HTR-8/SVneo (cell line): Measurements from ENCODE around the gene PGLYRP3.
"Not testable (repeated sequence)": the region's sequence is repeated elsewhere in the genome, so short reads cannot be mapped to it uniquely, and the experiment has no call there.

Source experiments
- DNase-seq: peaks from one replicate; pipeline ENCODE4 v3.0.0; 2011; ENCODE audit warnings: low spot score, mixed read lengths; ENCODE audit not compliant: insufficient read length
- FAIRE-seq: peaks from 2 replicates; lab custom pipeline; 2011; peaks lifted over from hg19 to GRCh38; lab: Jason Lieb, UNC

Gene PGLYRP3

DNA sequence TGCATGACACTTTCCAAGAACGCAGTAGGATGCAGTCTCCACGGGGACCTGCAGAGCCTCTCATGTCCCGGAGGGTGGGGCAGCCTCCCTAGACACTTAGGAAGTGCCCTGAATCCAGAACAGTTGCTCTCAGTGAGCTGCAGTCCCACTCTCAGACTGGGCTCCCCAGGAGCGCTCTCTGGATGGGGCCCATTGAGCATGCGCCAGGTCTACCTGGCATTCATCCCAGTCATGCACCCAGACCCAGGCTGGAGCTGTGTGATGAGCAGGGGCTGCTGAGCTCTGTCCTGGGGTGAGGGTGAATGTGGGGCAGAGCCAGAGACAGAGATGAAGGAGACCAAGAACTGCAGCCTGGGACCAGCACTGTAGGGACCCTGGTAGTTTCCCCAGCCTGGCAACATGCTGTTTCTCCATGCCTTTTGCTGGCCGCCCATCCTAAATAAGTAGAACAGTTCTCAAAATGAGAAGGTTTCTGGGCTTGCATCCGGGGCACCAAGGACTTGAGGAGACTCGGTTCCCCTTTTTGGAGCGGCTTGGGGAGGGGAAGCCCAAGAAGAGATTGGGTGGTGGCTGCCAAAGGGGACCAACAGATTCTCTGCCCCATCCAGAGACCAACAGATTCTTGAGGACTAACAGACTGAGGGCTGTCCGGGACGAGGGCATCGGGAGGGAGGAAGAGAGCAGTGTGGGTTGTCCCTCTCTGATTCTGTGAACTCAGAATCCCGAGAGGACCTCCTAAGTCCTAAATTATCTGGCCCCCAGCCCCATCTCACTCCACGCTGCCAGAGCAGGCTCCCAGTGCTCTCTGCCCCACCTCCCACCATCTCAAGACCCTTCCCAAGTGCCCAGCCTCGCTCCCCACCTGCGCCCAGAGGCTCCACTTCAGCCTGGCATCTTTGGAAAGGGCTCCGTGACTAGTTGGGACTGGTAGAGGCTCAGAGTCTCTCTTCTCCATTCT is 36.9 kb upstream of the PGLYRP3 start:
- DNase-seq (no peak), FAIRE-seq (no peak)

DNA sequence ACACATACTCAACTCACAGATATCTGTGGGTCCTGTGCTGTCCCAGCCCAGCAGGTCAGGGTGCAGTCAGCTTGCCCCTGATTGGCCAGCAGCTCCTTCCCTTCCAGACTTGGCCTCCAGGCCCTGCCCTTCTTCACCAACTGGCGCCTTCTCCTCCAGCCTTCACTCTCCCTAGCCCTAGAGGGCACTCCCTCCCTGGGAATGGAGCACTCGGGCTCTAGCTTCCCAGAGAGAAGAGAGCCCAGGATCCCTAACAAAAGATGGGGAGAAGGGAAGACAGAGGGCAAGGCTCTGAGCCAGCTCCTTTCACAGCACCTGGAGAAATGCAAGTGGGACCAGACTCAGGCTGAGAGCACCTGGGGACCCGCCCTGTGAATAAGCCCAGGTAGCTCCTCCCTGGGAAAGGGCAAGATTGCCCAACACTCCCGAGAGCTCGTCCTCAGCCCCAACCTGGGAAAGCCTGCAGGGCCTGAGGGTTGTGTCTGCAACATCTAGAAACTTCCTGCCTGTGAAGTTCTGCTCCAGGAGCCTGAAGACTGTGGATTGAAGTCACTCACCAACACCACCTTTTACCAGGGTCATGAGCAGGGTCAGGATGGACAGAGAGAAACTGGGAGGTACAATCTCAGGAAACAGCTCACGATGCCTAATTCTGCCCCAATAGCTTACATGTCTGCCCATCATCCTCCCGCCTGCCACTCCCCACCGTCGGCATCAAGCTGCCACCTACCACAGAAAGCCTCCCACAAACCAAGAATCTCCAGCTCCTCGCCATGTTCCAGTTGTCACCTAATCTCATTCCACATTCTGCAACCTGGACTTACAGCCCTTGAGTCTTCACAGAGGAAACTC is 36.0 kb upstream of the PGLYRP3 start, which contains the start of gene PGLYRP4:
TSS of gene PGLYRP4 (minus strand) at position 331 of the 852 bp plus-strand sequence. CDS start 909 bp downstream, outside the sequence.
- FAIRE-seq = no peak
- DNase-seq = no peak

DNA sequence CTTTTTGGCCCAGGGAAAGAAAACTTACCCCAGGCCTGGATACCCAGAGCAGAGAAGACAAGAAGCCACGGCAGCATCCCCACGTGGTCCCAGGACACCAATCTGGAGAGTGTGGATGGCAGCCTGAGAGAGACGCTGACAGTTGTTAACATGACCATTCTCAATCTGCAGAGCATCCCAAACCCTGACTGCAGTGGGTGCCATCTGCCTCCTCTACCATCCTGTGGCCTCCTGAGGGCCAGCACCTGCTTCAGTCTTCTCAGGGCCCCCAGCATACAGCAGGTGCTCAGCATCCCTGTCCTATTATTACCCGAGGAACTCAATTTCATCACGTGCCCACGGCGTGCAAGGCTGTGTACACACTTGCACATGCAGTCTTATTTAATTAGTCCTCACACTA is 35.1 kb upstream of the PGLYRP3 start:
- DNase-seq (no peak), FAIRE-seq (no peak)

DNA sequence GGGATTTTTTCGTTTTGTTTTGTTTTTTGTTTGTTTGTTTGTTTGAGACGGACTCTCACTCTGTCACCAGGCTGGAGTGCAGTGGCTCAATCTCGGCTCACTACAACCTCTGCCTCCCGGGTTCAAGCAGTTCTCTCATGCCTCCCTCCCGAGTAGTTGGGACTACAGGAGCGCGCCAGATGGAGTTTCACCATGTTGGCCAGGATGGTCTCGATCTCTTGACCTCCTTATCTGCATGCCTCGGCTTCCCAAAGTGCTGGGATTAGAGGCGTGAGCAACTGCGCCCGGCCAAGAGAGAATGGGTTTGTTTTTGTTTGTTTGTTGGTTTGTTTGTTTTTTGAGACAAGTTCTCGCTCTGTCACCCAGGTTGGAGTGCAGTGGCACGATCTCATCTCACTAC is 34.3 kb upstream of the PGLYRP3 start:
- not testable (repeated sequence) for FAIRE-seq, DNase-seq

DNA sequence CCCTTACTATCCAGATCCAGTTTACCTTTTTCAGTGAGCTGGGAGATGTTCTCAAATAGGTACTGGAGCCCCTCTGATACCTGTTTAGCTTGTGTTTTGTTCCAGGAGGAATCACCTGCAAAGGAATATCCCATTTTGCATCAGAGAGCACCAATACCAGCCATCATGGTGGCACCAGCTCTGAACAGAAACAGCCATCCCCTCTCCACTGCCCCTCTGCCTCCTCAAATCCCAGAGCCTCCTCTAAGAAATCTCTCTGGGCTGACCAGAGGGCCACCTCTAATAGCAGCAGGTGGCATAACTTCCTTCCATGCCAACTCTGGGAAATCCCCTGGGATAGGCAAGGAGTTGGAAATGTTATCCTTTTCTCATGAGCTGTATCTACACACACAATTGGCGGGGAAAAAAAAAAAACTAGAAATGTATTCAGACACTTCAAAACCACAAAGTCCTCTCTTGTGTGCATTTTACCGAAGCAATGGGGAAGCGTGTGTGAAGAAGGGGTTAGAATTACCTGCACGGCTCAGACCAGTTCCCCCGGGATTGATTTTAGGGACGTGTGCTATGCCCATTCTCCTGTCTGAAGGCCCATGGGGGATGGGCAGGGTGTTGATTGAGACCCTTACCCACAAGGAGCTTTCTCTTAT is 33.4 kb upstream of the PGLYRP3 start:
- DNase-seq (no peak), FAIRE-seq (no peak)

DNA sequence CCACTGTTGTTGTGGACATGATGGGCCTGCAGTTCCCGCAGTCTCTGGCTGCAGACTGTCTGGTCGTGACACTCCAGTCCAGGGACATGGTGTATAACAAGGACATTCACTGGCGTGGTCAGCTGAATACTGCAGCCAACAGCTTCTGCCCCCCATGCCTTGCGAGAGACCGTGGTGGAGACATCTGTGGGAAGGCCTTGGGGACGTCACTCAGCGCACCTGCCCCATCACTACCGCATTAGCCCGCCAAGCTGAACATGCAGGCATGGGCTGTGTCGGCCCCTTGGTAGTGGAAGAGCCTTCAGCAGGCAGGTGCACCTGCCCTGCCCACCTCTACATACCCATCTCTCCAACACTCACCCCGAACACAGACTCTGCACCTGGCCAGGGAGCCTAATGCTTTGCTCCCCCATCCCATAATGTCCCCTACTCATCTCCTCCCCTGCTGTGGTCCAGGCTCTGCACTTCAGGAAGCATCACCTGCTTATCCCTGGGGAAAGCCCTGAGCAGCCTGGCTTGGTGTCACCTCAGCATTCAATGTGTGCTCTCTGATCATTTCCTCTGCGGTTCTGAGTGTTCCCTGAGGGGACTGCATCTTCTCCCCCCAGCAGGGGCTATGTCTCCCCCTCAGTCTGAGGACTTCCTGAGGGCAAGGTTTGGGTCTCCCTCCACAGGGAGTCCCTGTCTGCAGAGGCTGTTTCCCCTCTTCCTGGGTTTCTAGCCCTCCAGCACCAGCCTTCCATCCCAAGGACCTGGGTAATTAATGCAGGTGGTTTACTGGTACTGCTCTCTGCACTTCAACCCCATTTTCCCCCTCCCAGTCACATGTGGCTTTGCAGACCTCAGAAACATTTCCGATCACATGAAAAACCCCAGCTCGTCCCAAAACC is 32.7 kb upstream of the PGLYRP3 start:
- no peak for DNase-seq
- no peak for FAIRE-seq

DNA sequence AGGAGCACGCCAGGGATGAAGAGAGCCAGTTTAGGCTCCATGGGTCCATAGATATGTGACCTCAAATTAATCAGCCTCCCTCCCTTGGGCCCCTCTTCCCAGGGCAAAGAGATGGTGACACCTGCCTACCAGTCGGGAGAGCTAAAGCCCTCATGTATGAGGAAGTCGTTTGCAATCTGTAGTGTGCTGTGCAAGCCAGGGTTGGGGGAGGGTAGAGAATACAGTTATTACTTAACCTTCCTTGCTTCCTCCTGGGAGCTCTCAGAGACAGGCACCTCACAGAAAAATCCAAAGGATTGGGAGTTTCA is 31.9 kb upstream of the PGLYRP3 start:
- DNase-seq (no peak), FAIRE-seq (no peak)

DNA sequence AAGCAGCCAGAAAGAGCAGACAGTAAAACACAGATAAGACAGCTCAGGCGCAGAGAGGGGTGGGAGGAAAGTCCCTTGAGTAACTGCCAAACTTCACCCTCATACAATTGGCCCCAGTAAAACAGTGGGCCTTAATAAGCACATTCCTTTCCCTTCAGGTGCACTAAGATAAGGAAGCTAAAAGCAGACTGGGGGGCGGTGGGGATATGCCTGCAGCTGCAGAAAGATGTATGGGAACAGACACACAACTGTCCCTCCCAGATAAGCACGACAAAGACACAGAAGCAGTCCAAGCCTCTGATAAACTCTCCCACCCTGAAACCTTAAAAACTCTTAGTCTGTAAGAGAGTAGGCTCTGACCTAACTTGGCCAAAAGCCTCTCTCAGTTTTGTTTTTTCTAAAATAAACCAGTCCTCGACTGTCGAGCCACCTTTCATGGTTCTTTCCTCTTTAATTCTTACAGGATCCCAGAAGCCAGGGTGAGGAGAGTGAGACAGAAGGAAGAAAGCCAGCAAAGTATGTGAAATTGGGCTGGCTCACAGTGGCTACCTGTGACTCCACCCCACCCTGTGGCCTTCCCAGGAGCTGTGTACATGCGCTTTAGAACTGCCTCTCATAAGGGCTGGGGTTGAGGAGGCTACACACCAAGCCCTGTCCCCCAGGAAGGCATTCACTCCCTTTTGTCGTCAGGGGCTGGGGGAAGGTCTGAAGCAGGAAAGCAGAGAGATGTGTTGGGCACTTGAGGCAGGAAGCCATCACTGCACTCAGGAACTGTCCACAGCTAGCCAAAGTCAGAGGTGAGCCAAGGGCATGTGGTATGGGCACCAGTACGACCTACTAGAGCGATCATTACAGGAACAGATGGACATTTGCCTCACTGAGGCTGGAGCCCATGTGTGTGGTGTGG is 31.3 kb upstream of the PGLYRP3 start:
- DNase-seq = no peak
- no peak for FAIRE-seq

DNA sequence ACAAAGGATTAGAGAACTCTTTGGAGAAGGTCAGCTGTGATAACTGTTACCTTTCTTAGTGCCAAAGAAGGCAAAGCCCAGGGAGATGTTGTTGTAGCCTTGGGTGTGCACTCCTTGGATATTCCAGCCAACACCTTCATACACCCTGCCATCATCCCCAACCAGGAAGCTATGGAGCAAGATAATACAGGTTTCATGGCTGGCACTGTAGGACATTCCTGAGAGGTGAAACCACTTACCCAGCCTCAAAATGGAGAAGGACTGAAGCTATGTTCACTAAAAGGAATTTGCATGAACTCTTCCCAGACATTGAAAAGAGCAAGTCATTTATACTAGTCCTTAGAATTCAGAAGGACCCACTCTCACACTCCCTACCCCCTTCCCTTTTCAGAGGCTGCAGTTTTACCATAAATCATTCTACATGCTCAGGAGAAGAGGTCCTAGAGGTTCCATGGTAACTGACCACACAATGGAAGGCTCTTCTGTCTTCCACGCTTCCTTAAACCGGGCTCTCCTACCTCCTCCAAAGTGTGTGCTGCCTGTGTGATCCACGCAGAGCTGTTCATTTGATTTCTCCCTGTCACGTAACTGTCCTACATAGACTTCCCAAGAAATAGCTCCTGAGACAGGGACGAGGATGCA is 30.4 kb upstream of the PGLYRP3 start:
- FAIRE-seq = no peak
- DNase-seq = no peak

DNA sequence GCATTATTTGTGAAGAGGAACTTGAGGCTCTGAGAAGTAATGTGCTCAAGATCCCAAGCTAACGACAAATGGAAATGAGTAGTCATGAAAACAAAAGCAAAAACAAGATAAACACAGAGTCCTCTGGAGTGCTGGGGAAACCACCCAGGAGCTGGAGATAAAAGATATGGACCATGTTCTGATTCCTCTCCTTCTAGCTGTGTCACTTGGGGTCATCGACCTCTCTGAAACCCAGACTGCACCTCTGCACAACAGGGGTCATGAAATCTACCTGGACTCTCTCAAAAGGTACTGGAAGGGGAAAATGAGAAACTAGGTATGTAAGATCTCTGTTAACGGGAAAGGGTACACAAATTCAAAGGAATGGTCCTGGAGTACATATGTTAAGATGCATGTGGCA is 29.4 kb upstream of the PGLYRP3 start:
- FAIRE-seq (no peak), DNase-seq (no peak)

DNA sequence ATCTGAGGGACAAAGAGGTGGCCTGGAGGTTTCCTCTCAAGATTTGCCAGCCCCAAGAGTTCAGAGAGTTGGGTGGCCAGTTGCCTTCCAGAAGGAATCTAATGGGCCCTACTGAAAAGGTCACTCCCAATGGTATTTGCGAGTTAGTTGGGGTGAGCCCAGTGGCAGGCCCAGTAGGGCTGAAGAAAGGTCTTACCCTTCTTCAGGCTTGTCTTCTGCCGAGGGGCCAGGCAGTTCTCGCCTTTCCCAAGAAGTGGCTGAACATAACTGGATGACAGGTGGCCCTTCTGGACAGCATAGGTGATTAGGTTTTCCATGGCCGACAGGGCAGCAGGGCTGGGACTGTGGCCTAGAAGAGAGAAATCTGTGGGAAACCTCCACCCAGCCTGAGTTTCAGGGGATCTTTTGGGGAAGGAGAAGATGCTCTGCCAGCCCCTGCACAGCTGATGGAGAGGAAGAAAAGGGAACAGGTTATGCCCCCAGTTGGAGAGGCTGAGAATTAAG is 28.7 kb upstream of the PGLYRP3 start:
- DNase-seq (no peak), FAIRE-seq (no peak)

DNA sequence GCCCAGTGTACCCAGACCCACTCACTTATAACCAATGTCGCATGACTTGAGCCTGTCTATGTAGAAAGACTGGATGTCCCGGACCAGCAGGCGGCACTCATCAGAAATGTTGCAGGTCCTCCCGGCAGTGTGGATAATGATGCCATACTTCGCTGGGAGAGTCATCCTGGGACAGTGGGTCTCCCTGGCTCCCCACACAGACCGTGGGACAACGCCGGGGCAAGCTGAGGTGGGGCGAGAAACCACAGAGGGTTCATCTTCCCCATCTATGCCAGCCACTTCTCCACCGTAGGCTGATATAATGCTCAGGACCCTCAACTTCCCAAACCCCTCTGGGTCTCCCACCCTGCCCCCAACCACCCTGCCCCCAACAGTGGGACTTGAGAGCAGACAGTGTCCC is 27.6 kb upstream of the PGLYRP3 start:
- FAIRE-seq = no peak

DNA sequence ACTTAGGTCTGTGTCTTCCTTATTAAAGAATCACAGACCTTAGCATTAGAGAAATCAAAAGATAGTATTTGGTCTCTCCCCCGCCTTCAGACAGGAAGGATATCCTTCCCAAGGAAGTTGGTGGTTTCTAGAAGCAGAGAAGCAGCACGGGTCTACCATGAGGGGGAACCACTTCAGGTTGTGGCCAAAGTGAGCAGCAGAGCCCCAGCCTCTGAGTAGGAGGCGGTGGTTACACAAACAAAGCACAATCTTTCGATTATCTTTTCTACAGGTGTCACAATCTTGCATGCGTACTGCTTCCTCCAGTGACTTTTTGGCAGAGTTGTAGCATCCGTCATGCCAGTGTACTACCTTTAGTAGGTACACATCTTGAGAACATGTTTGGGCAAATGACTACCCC is 27.1 kb upstream of the PGLYRP3 start:
- DNase-seq = no peak
- no peak for FAIRE-seq

More for the DNA sequence above, 27.6 kb upstream of the PGLYRP3 start:
- DNase-seq = no peak

DNA sequence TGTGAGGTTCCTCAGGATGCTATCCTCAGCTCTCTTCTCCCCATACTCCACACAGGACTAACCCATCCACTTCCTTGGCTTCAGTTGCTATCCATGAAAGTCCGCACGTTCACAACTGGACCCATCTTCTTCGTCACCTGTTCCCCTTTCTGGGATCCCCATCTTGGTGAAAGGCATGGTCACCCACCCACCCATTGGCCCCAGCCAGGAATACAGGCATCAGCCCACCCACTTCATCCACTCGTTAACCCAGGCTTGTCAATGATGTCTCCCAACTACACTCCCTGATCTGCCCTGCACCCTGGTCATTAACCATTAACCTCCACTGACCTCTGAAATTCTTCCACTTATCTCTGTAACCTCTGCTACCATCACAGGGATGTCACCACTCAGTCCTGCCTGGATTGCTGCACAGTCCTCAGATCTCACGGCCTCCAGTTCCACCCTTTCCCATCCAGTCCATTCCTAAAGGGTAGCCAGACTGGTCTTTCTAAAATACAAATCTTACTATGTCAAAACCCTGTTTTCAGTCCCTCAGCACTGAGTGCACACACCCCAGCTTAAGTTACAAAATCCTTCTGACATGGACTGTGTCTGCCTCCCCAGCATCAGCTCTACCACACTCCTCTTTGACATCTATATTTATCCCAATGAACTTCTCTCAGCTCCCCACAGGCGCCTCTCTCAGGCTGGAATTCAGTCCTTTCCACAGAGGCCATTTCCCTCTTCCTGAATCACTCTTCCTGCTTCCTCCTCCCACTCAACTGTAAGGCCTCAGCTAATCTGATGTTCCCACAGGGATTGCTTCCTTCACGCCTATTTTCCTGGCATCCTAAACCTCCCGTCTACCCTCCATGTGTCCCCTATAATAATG is 25.5 kb upstream of the PGLYRP3 start:
- FAIRE-seq (no peak), DNase-seq (no peak)

DNA sequence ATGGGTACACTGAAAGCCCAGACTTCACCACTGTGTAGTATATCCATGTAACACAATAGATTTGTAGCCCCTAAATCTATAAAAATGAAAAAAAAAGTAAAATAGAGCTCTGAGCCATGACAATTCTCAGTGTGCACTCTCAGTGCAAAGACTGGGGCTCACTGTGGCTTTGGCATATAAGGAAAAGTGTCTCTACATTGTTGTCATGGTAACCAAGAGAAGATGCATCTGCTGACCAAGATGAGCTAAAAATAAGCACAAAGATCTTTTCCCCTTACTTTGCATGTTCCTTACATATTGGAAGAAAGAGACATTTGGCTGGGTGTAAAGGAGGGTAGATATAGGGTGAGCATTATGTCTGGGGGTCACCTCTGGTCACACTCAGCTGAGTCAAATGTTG is 23.9 kb upstream of the PGLYRP3 start:
- no peak for DNase-seq
- no peak for FAIRE-seq

DNA sequence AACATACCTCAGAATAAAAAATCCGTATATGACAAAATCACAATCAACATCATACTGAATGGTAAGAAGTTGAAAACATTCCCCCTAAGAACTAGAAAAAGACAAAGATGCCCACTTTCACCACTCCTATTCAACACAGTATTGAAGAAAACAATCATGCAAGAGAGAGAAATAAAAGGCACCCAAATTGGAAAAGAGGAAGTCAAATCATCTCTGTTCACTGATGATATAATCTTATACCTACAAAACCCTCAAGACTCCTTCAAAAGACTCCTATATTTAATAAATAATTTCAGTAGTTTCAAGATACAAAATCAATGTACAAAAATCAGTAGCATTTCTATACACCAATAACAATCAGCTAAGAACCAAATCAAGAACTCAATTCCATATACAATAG is 21.1 kb upstream of the PGLYRP3 start:
- FAIRE-seq (no peak), DNase-seq (no peak)

DNA sequence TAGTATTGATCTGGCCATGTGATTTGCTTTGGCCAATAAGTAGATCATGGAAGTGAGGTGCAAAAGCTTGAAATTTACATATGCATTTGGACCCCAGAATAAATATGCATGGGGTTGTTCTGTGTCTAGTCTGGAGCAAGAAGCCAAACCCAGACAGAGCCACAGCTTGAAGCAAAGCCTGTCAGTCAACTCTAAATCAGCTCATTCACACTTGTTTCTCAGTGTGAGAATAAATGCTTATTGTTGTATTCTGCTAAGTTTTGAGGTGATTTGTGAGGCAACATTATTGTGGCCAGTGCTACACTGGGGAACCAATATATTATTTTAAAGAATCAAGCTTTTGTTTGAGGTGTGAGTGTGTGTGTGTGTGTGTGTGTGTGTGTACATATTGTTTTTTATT is 12.2 kb upstream of the PGLYRP3 start:
- FAIRE-seq (no peak), DNase-seq (no peak)
